ENCODE data around the gene GAS7.

DNA sequence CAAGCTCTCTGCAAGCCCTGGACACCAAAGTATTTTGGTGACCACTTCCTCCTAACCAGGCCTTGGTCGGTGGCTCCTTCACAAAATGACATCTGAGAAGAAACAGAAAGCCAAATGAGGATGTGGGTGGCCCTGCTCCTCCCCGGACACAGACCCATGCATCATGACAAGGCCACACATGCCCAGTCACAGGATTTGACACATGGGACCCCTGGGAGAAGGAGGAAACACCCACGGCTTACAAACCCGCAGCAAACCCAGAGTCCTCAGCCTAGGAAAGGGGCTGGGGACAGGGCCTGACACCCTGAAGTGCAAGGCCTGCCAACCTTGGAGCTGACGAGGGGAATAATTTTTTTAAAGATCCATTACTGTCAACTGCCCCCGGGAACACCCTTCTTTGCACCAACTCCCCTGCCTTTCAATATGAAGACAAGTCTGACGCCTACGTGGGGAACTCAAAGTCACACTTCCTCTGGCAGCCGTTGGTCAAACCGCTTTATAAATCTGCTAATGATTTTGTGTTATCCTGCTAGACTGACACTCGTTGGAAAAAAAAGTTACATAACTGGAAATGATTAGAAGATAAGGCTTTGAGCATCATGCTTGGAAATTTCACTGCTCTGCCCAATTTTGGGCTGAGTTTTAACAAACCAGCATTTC is 41.3 kb downstream of the GAS7 start:
- TF ChIP-seq, protein P1, sequence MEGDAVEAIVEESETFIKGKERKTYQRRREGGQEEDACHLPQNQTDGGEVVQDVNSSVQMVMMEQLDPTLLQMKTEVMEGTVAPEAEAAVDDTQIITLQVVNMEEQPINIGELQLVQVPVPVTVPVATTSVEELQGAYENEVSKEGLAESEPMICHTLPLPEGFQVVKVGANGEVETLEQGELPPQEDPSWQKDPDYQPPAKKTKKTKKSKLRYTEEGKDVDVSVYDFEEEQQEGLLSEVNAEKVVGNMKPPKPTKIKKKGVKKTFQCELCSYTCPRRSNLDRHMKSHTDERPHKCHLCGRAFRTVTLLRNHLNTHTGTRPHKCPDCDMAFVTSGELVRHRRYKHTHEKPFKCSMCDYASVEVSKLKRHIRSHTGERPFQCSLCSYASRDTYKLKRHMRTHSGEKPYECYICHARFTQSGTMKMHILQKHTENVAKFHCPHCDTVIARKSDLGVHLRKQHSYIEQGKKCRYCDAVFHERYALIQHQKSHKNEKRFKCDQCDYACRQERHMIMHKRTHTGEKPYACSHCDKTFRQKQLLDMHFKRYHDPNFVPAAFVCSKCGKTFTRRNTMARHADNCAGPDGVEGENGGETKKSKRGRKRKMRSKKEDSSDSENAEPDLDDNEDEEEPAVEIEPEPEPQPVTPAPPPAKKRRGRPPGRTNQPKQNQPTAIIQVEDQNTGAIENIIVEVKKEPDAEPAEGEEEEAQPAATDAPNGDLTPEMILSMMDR (IDR thresholded peaks at IDR 0.05) = no peak
- no peak for TF ChIP-seq EZH2 (IDR thresholded peaks at IDR 0.05)
- no peak for TF ChIP-seq EZH2phosphoT487 (IDR thresholded peaks at IDR 0.05)
